Measurements from ENCODE around the gene RPS6KA2.
"Not testable (repeated sequence)": the region's sequence is repeated elsewhere in the genome, so short reads cannot be mapped to it uniquely, and the experiment has no call there.

RPS6KA2 gene

DNA sequence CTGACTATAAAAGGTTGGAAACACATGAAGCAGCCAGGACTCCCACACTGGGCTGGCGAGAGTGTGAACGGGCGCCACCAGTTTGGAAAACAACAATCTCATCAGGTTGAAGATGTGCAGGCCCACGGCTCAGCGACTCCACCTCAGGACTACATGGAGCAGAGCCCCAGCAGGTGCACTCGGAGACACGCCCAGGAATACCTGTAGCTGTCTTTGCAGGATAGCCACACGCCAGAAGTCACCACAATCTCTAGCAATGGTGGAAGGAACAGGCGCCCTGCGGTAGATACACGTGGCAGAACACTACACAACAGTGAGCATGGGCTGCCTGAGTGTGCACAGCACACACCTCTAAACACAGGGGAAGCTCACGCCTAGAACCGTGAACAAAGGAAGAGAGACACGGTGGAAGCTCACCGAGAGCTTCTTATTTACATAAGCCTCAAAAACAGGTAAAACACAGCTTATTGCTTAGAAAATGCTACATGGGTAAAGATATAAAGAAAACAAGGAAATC, 28.7 kb upstream of the RPS6KA2 start:
- DNase-seq: no peak

DNA sequence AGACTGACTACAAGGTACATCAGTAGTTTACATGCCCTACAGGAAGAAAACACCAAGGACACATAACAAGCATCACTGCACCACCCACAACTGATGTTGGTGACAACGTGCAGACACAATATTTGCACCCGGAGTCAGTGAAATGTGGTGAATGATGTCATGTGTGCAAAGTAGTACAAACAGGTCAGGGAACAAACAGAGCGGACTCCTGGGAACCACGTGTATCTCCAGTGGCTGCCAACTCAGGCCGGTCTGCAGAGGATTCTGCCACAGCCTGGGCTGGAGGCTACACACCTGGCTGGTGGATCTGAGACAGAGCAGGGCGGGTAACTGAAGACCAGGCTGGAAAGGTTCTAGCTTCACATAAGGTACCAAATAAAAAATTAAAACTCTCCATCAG, 28.2 kb upstream of the RPS6KA2 start:
- DNase-seq: no peak

GRCh38 chr6:166654573-166654972, 27.5 kb upstream of the RPS6KA2 start:
- DNase-seq: no peak

- DNase-seq: no peak
Observed at GRCh38 chr6:166653639-166653941, 26.5 kb upstream of the RPS6KA2 start.

GRCh38 chr6:166650824-166651807, 24.1 kb upstream of the RPS6KA2 start:
- no peak for DNase-seq

- DNase-seq: no peak
Observed at GRCh38 chr6:166650047-166650446, 23.0 kb upstream of the RPS6KA2 start.

- no peak for DNase-seq
Observed at GRCh38 chr6:166648846-166649245, 21.8 kb upstream of the RPS6KA2 start.

DNA sequence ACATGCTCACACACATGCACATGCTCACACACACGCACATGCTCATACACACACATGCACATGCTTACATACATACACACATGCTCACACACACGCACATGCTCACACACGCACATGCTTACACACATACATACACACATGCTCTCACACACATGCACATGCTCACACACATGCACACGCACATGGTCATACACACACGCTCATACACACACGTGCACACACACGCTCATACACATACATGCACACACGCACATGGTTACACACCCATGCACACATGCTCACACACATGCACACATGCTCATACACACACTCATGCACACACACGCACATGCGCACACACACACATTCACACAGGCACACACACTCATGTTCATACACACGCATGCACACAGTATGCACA, 20.8 kb upstream of the RPS6KA2 start:
- DNase-seq: no peak

GRCh38 chr6:166646716-166647115, 19.7 kb upstream of the RPS6KA2 start:
- DNase-seq: no peak

GRCh38 chr6:166645896-166646295, 18.8 kb upstream of the RPS6KA2 start:
- no peak for DNase-seq

DNA sequence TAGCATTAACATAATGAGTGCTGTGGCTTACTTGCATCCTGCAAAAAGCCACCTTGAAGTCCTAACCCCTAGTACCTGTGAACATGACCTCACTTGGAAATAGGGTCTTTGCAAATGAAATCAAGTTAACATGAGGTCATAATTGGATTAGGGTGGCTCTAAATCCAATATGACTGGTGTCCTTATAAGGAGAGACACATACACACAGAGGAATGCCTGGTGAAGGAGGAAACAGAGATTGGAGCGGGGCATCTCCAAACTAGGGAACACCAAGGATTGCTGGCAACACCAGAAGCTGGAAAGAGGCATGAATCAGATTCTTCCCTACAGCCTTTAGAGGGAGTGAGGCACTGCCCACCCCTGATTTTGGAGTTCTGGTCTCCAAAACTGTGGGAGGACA, 17.6 kb upstream of the RPS6KA2 start:
- DNase-seq: no peak

DNA sequence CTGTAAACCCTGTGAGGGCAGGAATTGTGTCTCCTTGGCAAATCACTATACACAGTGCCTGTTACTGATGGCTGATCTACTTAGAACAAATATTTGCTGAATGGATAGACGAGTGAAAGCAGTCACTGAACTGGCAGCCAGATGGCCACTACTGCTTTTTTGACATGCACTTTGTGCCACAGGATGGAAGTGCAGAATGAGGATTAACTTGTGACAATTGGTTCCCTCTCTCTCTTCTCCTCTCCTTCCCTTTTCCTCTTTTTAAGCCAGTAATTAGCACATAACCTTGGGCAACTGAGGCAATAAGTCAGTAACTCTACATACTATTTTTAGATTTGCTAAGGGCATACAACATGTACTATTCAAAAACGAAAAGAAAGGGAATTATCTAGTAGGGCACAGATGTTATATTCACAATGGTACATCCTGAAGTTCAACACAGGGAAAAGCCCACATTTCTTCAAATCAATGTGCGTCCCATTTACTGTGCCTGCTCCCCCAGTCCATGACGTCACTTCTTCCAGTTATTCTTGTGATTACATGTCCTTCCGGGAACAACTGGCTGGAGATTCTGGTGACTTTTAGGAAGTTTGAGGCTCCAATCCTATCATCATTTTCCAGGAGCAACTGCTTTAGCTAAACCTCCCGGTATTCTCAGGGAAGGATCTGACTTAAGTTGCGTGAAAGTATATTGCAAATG, 17.0 kb upstream of the RPS6KA2 start:
- no peak for DNase-seq

DNA sequence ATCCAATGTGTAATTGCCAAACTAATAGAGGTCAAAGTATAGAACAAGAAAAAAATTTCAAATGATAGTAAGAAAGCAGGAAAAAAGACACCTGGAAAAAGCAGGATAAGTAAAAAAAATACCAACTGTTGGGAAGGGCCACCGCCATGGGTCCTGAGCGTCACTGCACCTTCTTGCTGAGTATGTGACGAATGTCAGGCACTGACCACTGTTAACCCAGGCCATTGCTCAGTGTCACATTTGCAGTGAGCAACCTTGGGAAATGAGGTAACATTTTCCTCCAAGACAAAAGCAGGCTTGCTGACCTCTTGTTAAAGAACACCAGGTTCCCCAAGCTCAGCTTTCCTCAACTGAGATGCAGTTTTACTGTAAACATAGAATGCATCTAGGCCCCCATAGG, 15.6 kb upstream of the RPS6KA2 start:
- no peak for DNase-seq

GRCh38 chr6:166640342-166641043, 13.4 kb upstream of the RPS6KA2 start:
- no peak for DNase-seq

GRCh38 chr6:166639921-166640320, 12.9 kb upstream of the RPS6KA2 start:
- no peak for DNase-seq

DNA sequence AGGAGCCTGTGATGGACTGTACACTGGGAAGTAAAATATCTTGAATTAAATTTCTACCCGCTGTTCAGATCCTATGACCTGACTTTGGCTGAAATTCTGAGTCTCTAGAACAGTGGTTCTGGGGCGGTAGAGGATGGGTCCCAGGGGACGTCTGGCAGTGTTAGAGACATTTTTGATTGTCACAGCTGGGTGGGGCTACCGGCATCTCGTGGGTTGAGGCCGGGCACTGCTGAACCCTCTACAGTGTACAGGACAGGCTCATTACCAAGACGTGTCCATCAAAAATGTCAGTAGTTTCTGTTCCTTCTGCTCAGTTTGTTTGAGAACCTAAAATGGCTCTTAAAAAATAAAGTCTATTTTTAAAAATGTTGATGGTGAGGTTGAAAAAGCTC, 11.5 kb upstream of the RPS6KA2 start:
- no peak for DNase-seq

GRCh38 chr6:166637812-166638572, 10.9 kb upstream of the RPS6KA2 start:
- DNase-seq: no peak

DNA sequence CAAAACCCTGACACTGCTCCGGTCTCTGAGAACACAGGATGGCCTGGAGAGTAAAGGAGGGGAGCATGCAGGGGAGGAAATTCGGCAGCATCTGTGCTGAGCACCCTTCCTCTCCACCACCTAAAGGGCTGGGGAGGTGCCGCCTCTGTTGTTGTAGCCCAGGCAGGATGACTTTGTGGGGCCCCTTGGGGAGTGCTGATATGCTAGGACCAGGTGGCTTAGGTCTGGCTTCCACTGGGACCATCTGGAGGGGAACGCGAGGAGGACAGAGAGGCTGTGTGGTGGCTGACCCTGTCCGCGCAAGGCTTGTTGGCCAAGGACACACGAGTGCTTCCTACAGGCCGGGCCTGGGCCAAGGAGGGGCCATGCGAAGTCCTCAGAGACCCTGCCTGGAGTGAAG, 9.9 kb upstream of the RPS6KA2 start:
- no peak for DNase-seq

GRCh38 chr6:166636191-166636933, 9.3 kb upstream of the RPS6KA2 start:
- DNase-seq: no peak

DNA sequence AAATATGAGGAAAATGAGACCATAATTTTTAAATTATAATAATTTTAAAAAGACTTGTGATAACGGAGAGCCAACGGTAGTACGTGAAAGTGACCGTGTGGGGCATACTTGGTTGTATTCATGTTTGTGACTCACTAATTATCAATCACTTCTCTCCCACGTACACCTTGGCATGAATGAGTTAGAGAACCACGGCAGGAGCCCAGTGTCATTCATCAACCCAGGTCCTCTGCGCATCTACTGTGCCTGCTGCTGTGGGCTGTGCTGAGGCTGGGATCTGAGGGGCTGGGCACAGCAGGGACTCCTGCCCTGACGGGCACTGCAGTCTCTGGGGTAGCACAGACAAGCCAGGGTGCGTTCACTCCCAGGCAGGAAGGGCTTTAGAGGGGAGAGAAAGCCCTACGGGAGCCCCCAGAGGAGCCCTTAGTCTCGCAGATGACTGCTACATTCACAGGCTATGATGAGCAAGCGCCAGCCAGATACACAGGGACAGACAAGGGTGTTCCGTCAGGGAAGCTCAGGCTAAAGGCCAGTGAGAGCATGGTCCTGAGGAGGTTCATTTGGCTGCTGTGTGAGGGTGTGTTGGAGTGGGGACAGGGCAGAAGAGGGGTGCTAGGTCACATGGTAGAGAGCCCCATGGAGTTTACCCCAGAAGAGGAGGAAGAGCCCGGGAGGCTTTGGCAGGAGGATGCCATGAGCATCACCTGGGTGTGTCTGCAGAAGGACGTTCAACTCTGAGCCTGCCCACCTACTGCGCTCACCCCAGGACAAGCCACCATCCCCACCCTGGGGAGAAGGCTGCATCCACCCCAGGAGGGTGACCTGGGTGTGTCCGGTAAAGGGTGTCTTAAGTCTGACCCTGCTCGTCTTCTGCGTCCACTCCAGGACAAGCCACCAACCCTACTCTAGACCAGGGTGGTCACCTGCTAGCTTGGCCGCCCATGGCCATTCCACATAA, 8.2 kb upstream of the RPS6KA2 start:
- DNase-seq: no peak

- DNase-seq: not testable (repeated sequence)
Observed at GRCh38 chr6:166634581-166634980, 7.5 kb upstream of the RPS6KA2 start.

Data from activated naive CD4-positive, alpha-beta T cell treated with anti-CD3 and anti-CD28 coated beads, Interleukin-2, amount 50 U/mL, for 16 hours (primary cell).